Measurements from ENCODE around the gene PRG2. TPM values are rescaled to one million over a fixed set of nuclear protein-coding genes. Genes with fewer than 3 reads are reported as not detected.

The PRG2 gene
- total RNA-seq, 4 donors from 2014 or later, result 1.0 TPM; not detected in 3

DNA sequence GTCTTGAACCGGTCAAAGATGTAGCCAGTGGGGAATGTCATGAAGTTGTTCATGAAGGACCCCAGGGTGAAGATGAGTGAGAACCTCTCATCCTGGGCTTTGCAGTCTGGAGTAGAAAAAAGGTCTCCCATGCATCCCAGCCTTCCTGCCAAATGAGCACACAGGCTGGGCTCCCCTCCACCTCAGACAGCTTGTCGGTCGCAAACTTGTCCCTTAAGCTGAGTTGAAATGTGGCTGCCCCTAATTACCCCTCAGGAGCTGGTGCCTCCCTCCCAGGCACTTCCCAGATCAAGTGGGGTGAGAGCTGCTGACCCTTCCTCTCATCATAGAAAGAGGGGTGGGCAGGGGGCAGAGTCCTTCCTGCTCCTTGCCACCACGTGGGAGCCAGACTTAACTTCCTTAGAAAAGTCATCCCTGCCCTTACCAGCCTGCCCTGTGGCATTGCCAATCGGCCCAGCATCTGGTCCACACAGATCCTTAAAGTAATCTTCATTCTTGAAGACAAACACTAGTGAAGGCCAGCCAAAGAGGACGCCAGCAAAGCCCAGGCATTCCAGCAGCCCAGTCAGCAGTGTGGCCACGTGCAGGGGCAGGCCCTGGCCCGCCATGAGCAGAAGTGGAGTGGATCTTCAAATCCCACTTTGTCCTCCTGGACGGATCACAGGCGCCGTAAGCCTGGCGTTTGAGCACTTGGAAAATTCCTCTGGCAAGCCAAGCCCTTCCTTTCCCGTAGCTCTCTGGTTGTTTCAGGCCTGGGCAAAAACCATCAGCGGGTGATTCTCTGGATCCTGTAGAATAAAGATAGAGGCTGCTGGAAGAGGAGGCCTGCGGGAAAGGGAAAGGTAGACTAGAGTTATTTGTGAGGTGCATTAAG, 35.4 kb upstream of the PRG2 start:
- TF ChIP-seq, protein P1, sequence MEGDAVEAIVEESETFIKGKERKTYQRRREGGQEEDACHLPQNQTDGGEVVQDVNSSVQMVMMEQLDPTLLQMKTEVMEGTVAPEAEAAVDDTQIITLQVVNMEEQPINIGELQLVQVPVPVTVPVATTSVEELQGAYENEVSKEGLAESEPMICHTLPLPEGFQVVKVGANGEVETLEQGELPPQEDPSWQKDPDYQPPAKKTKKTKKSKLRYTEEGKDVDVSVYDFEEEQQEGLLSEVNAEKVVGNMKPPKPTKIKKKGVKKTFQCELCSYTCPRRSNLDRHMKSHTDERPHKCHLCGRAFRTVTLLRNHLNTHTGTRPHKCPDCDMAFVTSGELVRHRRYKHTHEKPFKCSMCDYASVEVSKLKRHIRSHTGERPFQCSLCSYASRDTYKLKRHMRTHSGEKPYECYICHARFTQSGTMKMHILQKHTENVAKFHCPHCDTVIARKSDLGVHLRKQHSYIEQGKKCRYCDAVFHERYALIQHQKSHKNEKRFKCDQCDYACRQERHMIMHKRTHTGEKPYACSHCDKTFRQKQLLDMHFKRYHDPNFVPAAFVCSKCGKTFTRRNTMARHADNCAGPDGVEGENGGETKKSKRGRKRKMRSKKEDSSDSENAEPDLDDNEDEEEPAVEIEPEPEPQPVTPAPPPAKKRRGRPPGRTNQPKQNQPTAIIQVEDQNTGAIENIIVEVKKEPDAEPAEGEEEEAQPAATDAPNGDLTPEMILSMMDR (IDR thresholded peaks at IDR 0.05; ENCODE audit: low read depth), result no peak

DNA sequence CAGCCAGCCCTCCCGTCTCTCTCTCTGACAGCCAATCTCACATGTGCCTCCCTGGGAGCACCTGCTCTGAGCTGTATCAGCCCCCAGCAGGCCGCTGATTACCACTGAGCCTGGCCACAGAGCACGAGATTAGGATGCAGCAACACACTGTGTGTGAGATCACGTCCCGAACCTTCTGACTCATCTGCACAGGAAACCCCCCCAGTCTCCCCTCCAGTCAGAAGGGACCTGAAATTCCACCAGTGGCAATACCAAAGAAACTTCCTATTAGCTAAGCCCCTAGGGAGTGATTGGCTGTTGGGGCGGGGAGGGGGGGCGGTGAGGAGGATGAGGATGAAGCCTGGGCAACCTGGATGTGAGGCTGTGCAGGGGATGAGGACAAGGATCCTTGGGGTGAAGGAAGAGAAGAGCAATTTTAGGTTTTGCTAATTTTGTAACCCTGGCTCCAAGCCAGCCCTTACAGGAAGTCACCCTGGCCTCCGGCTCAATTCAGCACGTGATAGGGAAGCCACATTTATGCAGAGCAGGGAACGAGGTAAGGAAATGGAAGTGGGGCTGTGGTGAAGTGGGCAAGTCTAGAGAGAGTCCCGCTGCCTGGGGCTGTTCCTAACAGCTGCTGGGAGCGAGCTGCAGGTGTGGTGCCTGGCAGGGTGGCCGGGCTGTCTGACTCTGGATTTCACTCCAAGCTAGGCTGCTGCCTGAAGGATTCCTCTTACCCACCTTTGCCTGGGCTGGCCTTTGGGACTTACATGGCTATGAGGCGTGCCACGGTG, 34.5 kb upstream of the PRG2 start:
- TF ChIP-seq, protein P1 (IDR thresholded peaks at IDR 0.05; ENCODE audit: low read depth), result no peak

DNA sequence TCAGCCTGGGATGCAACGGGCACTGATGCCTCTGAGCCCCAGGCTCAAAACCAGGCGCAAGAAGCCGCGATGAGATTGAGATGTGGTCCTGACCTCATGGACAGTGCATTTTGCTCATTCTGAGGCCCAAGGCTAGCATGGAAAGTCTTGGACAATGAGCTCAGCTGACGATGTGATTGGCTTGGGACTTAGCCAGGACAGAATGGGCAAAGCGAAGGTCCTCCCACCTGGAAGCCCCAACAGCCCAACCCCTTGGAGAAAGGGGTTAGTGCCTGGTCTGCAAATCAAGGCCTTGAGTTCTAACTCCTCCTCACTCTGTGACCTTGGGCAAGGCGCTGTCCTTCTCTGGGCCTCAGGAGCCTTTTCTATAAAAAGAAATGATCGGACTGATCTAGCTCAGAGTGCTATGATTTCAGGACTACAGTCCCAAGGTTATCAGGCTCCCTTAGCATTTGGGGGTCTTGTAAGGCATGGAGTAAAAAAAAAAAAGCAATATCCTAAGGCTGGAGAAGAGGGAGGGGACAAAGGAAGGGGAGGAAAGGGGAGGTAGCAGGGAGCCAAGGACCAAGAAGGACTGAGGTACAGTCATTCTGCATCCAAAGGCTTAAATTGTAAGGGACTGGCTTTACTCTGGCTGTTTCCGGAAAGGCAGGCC, 33.8 kb upstream of the PRG2 start:
- TF ChIP-seq, protein P1 (IDR thresholded peaks at IDR 0.05; ENCODE audit: low read depth), result no peak

DNA sequence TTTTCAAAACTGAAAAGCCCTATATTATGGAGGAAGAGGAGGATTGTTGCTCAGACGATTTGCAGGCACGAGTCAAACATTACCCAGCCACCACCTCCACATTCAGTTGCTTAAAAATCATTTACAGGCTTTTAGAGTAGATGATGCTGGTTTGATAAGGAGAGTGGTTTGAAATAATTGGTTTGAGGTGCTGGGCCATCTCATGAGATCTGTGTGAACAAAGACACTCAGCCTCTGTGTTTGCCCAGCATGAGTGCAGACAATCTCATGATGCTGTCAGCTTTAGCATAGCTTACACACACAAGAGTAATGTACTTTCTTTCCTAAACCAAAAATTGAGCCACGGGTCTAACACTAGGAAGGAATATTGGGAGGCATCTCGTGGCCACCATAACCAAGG, 32.2 kb upstream of the PRG2 start:
- TF ChIP-seq, protein P1 (IDR thresholded peaks at IDR 0.05; ENCODE audit: low read depth), result no peak

DNA sequence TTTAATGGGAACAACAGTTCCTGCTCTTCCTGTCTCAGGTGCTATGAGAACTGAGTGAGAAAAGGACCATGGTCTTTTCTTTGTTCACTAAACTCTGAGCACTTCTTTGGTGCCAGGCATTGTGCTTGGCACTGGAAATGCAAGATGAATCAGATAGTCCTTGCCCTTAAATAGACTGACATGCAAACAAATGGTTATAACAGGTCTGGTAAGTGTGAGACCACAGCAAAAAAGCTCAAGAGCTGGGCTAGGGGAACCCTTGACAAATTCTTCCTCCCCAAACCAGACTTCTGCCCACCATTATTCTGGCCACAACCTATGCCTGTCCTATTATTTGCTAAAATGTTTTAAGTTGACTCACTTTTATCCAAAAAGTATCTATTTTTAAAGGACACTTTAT, 31.4 kb upstream of the PRG2 start:
- TF ChIP-seq, protein P1 (IDR thresholded peaks at IDR 0.05; ENCODE audit: low read depth), result no peak

DNA sequence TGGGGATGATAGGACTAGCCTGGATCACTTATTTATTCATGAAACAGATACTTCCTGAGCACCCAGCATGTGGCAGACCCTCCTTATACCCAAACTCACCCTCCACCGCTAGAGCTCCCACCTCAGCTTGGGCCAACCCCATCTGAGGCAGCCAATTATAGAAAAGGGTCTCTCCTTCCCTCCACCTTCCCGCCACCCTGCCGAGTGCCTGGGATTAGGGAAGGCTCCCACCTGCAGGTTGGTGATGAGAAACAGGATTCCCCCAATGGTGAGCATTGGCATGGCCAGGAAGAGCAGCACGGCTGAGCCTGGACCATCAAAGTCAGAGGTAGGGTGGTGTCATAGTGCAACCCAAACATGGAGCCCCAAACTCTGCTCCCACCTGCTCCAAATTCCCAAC, 30.6 kb upstream of the PRG2 start:
- TF ChIP-seq, protein P1 (IDR thresholded peaks at IDR 0.05; ENCODE audit: low read depth), result no peak

DNA sequence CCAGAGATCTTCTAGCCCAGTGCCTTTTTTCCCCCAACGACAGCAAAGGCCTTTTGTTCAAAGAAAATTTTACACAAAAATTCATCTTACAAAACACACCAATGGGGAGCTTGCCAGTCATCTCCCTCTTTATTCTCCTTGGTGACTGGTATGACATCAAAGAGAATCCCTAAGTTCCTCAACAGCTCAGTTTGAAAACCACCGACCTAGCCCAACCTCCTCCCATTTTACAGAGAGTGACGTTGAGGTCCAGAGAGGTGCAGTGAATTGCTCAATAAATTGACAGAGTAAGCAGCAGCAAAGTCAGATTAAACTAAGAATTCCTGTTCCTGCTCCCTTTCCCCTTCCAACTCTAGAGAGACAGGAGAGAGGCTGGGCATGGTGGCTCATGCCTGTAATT, 28.7 kb upstream of the PRG2 start:
- TF ChIP-seq, protein P1 (IDR thresholded peaks at IDR 0.05; ENCODE audit: low read depth), result no peak

All from subcutaneous adipose tissue (tissue), 4 donors.